Keratinocyte (primary cell): ENCODE measurements around the gene TGDS. TPM values are rescaled to one million over a fixed set of nuclear protein-coding genes. Genes with fewer than 3 reads are reported as not detected.

Experiments used
- DNase-seq: peaks from one replicate; pipeline ENCODE4 v3.0.0-alpha.2; 2011; ENCODE audit warnings: low read depth, missing footprints, low spot score
- FAIRE-seq: peaks from 2 replicates; lab custom pipeline; 2011; peaks lifted over from hg19 to GRCh38; lab: Jason Lieb, UNC
- H2AFZ ChIP-seq: 2 replicates; pipeline ENCODE4 v1.6.0; 2012; ENCODE audit warnings: low read length, control low read depth, inconsistent platforms; ENCODE audit not compliant: control insufficient read depth
- H3K27ac ChIP-seq: 2 replicates; pipeline ENCODE4 v1.5.1; 2011; ENCODE audit warnings: low read length; ENCODE audit not compliant: control insufficient read depth, insufficient read depth
- H3K27me3 ChIP-seq: 3 replicates; pipeline ENCODE4 v1.6.0; 2011; ENCODE audit warnings: low read length; ENCODE audit not compliant: control insufficient read depth, insufficient read depth; ENCODE audit errors: extremely low read depth
- H3K36me3 ChIP-seq, 2 experiments: 2 replicates in 1 of 2; 3 replicates in 1 of 2; pipeline ENCODE4 v1.5.1; 2011; ENCODE audit warnings: low read length in 2 of 2, mild to moderate bottlenecking in 1 of 2; ENCODE audit not compliant: control insufficient read depth in 2 of 2, insufficient read depth in 2 of 2; ENCODE audit errors: extremely low read depth in 1 of 2
- H3K4me1 ChIP-seq: 3 replicates; pipeline ENCODE4 v1.5.1; 2011; ENCODE audit warnings: low read length; ENCODE audit not compliant: control insufficient read depth, insufficient read depth; ENCODE audit errors: extremely low read depth
- H3K4me2 ChIP-seq: 3 replicates; pipeline ENCODE4 v1.6.0; 2011; ENCODE audit warnings: low read depth, low read length; ENCODE audit not compliant: control insufficient read depth, insufficient read depth; ENCODE audit errors: extremely low read depth
- H3K4me3 ChIP-seq, 3 experiments: fragments of 200-600 bp in 1 of 3; sonication (generic) in 1 of 3; 2 replicates in 2 of 3; 3 replicates in 1 of 3; pipeline ENCODE4 v1.5.1; 2011 to 2016; ENCODE audit warnings: low read length in 3 of 3, mild to moderate bottlenecking in 3 of 3, control low read depth in 2 of 3, inconsistent platforms in 1 of 3, low read depth in 1 of 3, mixed read lengths in 1 of 3, mixed run types in 1 of 3, moderate library complexity in 1 of 3; ENCODE audit not compliant: control insufficient read depth in 2 of 3, insufficient read depth in 2 of 3; ENCODE audit errors: extremely low read depth in 1 of 3
- H3K79me2 ChIP-seq: 2 replicates; pipeline ENCODE4 v1.6.0; 2012; ENCODE audit warnings: low read length; ENCODE audit not compliant: control insufficient read depth, insufficient read depth
- H3K9ac ChIP-seq: 3 replicates; pipeline ENCODE4 v1.6.0; 2011; ENCODE audit warnings: low read length; ENCODE audit not compliant: control insufficient read depth, insufficient read depth; ENCODE audit errors: extremely low read depth
- H3K9me1 ChIP-seq: 3 replicates; pipeline ENCODE4 v1.6.0; 2011; ENCODE audit warnings: low read length; ENCODE audit not compliant: control insufficient read depth, insufficient read depth; ENCODE audit errors: extremely low read depth
- H3K9me3 ChIP-seq: 2 replicates; pipeline ENCODE4 v1.5.1; 2012; ENCODE audit warnings: low read depth, low read length; ENCODE audit not compliant: control insufficient read depth
- H4K20me1 ChIP-seq: 3 replicates; pipeline ENCODE4 v1.6.0; 2011; ENCODE audit warnings: low read length; ENCODE audit not compliant: control insufficient read depth, insufficient read depth; ENCODE audit errors: extremely low read depth
- CTCF ChIP-seq, 3 experiments: IDR thresholded peaks in 1 of 3; conservative IDR thresholded peaks in 1 of 3; optimal IDR thresholded peaks in 1 of 3; 2 replicates in 2 of 3; 3 replicates in 1 of 3; pipeline versions ENCODE3 to v1.5.1; 2011; ENCODE audit warnings: low read length in 3 of 3, mild to moderate bottlenecking in 3 of 3, moderate library complexity in 2 of 3, control low read depth in 1 of 3, inconsistent platforms in 1 of 3; ENCODE audit not compliant: insufficient read depth in 2 of 3; ENCODE audit errors: extremely low read depth in 1 of 3
- EZH2 ChIP-seq: IDR thresholded peaks from one replicate; pipeline ENCODE4 v1.6.1; 2012; ENCODE audit warnings: inconsistent platforms, mild to moderate bottlenecking, low read length, moderate library complexity
- dilution Hi-C: fragments of 300-500 bp; cut with MboI; formaldehyde crosslinking; loops from one replicate; pipeline ENCODE4 v1.7.0; 2020; ENCODE audit warnings: low sequenced_read_pairs; ENCODE audit not compliant: extremely low pct_ligation_motif_present
- polyA plus RNA-seq, 5 experiments: library from polyadenylated mRNA; depleted of rRNA in 3 of 5; stranded (reverse) in 3 of 5; stranded (forward) in 1 of 5; unstranded in 1 of 5; fragments of >200 nt; gene quantifications; 1 replicate in 1 of 5; 2 replicates in 3 of 5; 3 replicates in 1 of 5; pipeline versions ENCODE4 v1.2.1 to v1.2.3, GENCODE V29; 2011 to 2012; ENCODE audit warnings: missing spikeins in 2 of 5, low read depth in 1 of 5, low replicate concordance in 1 of 5

The TGDS gene
- polyA plus RNA-seq, 1 donor (not counting 4 experiments of a cell fraction or from before 2014, with no cell fraction given), result 19.4 TPM

- DNase-seq (no peak), FAIRE-seq (no peak)
- Histone ChIP-seq H3K9me1 (no peaks in the 10 kb centered on the region), H3K4me2 (no peak overlapping the region), H4K20me1 (no peaks in the 10 kb centered on the region), H3K27me3 (no peaks in the 10 kb centered on the region), H3K4me1 (no peaks in the 10 kb centered on the region), H3K9me3 (no peaks in the 10 kb centered on the region), H3K4me3 (no peak overlapping the region), H2AFZ (no peak overlapping the region), H3K36me3 (peaks cover 0 to 4% of the 10 kb centered on the region in 2 experiments), H3K9ac (no peak overlapping the region), H3K27ac (no peak overlapping the region), H3K79me2 (no peaks in the 10 kb centered on the region)
- dilution Hi-C loops, result no loop called here
- no peak for TF ChIP-seq EZH2
- no peak for TF ChIP-seq CTCF (optimal IDR thresholded peaks at IDR 0.05 in 1 of 3, IDR thresholded peaks at IDR 0.05 in 1 of 3, conservative IDR thresholded peaks at IDR 0.05 in 1 of 3; ENCODE audit: extremely low read depth in 1 of 3, insufficient read depth in 2 of 3, low read length in 3 of 3)
Measured at GRCh38 chr13:94632226-94632980, 36.5 kb upstream of the TGDS start.

- no peak for DNase-seq
Measured at GRCh38 chr13:94630858-94631257, 34.9 kb upstream of the TGDS start.

More at GRCh38 chr13:94630858-94631257, 34.9 kb upstream of the TGDS start:
- Histone ChIP-seq H4K20me1 (no peaks in the 10 kb centered on the region), H3K4me3 (no peak overlapping the region), H2AFZ (no peak overlapping the region), H3K79me2 (no peaks in the 10 kb centered on the region), H3K36me3 (peaks cover 0 to 4% of the 10 kb centered on the region in 2 experiments), H3K4me1 (no peaks in the 10 kb centered on the region), H3K9me1 (no peaks in the 10 kb centered on the region), H3K9me3 (no peaks in the 10 kb centered on the region), H3K4me2 (no peak overlapping the region), H3K27me3 (no peaks in the 10 kb centered on the region), H3K27ac (no peak overlapping the region), H3K9ac (no peak overlapping the region)
- dilution Hi-C loops, result no loop called here
- TF ChIP-seq EZH2 (no peak), CTCF (optimal IDR thresholded peaks at IDR 0.05 in 1 of 3, IDR thresholded peaks at IDR 0.05 in 1 of 3, conservative IDR thresholded peaks at IDR 0.05 in 1 of 3; ENCODE audit: extremely low read depth in 1 of 3, insufficient read depth in 2 of 3, low read length in 3 of 3) (no peak)
- no peak for FAIRE-seq
